Measurements from ENCODE around the gene SPRED3.
"Not testable (repeated sequence)": the region's sequence is repeated elsewhere in the genome, so short reads cannot be mapped to it uniquely, and the experiment has no call there.

SPRED3 gene

DNA sequence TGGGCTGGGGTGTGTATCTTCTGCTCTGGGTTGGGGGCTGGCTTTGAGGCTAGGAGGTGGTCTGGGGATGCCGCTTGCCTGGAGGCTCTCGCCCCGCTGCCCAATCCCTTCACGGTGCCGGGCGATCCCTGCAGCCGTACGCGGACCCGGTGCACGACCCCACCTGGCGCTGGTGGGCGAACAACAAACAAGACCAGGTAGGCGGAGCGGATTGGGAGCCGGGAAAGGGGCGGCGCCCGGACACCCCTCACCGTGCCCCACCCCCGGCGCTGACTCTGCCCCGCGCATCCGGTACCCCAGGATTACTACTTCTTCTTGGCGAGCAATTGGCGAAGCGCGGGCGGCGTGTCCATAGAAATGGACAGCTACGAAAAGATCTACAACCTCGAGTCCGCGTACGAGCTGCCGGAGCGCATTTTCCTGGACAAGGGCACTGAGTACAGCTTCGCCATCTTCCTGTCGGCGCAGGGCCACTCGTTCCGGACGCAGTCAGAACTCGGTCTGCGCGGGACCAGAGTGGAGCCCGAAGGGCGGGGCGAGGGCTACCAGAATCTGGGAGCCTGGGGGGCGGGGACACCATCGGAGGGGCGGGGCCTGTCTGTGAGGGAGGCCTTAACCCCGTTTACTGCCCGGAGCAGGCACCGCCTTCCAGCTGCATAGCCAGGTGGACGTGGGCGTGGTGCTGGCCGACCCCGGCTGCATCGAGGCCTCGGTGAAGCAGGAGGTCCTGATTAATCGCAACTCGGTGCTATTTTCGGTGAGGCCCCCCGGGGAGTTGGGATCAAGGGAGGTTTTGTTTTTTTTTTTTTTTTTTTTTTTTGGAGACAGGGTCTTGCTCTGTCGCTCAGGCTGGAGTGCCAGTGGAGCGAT is 26.2 kb upstream of the SPRED3 start:
- peak; percentile 83 for DNase-seq
- H3K4me3 Mint-ChIP-seq, result peak overlapping the region; percentile 81
- H3K27ac Mint-ChIP-seq, result peak overlapping the region; percentile 69
- peaks cover 17% of the 10 kb centered on the region for H3K4me1 Mint-ChIP-seq (ENCODE audit: low read depth)
- no peaks in the 10 kb centered on the region for H3K9me3 Mint-ChIP-seq
- peaks cover 38% of the 10 kb centered on the region for H3K27me3 Mint-ChIP-seq
- no peaks in the 10 kb centered on the region for H3K36me3 Mint-ChIP-seq (ENCODE audit: low read depth)

- Mint-ChIP-seq H3K27me3 (peaks cover 39% of the 10 kb centered on the region), H3K4me1 (ENCODE audit: low read depth) (peaks cover 17% of the 10 kb centered on the region), H3K4me3 (peak overlapping the region; percentile 81)
- H3K27ac Mint-ChIP-seq; DNase-seq; H3K9me3 Mint-ChIP-seq; H3K36me3 Mint-ChIP-seq (ENCODE audit: low read depth): not testable (repeated sequence)
Measured at GRCh38 chr19:38362946-38363688, 25.4 kb upstream of the SPRED3 start.

DNA sequence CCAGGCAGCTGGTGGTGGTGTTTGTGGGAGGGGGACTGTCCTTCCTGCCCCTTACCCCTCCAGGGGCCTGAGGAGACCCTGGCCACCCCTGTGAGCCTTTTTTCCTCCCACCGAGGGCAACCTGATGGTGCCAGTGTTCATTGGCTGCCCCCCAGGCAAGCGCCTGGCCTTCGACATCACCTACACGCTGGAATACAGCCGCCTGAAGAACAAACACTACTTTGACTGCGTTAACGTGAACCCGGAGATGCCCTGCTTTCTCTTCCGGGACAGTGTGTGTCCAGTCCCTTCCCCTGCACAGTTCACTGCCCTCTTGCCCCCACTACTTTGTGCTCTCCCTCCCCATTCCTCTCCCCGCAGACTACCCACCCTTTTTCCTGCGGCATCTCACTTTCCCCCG is 21.5 kb upstream of the SPRED3 start:
- Mint-ChIP-seq H3K27ac (no peak overlapping the region), H3K36me3 (ENCODE audit: low read depth) (no peaks in the 10 kb centered on the region), H3K9me3 (no peaks in the 10 kb centered on the region), H3K27me3 (peaks cover 12% of the 10 kb centered on the region), H3K4me1 (ENCODE audit: low read depth) (peaks cover 7% of the 10 kb centered on the region), H3K4me3 (no peak overlapping the region)
- no peak for DNase-seq

DNA sequence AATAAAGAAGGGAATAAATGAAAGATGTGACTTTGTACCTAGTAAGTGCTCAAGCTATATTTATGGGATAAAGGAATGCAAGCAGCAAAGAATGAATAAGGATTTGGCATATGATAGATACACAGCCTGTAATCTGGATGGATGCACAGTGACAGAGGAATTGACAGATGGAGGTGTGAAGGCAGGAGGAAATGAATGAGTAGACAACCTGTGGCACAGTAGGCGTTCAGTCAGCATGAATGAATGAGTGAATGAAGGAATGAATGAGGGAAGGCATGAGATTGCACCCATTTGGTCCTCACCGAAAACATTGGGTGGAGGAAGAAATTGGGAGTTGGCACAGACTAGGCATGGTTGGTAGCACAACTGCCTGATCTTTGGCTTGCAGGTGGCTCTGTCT is 18.9 kb upstream of the SPRED3 start:
- peaks cover 4% of the 10 kb centered on the region for H3K4me1 Mint-ChIP-seq (ENCODE audit: low read depth)

DNA sequence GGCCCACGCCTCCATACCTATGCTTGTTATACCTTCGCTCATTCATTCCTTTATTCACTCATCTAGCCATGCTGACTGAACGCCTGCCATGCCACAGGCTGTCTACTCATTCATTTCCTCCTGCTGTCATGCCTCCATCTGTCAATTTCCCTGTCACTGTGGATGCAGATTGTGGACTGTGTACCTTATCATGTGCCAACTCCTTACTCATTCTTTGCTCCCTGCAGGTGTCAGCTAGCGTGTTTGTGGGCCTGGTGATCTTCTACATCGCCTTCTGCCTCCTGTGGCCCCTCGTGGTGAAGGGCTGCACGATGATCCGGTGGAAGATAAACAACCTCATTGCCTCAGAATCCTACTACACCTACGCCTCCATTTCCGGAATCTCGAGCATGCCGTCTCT is 18.2 kb upstream of the SPRED3 start:
- Mint-ChIP-seq H3K4me1 (ENCODE audit: low read depth) (peaks cover 9% of the 10 kb centered on the region), H3K36me3 (ENCODE audit: low read depth) (peaks cover 8% of the 10 kb centered on the region), H3K4me3 (no peak overlapping the region), H3K27me3 (peaks cover 12% of the 10 kb centered on the region), H3K27ac (no peak overlapping the region), H3K9me3 (no peaks in the 10 kb centered on the region)
- DNase-seq, result no peak

More for the DNA sequence above, 18.9 kb upstream of the SPRED3 start:
- Mint-ChIP-seq H3K9me3 (no peaks in the 10 kb centered on the region), H3K27ac (no peak overlapping the region), H3K4me3 (no peak overlapping the region), H3K36me3 (ENCODE audit: low read depth) (peaks cover under 1% of the 10 kb centered on the region), H3K27me3 (peaks cover 12% of the 10 kb centered on the region)
- DNase-seq, result no peak

- peaks cover 10% of the 10 kb centered on the region for H3K27me3 Mint-ChIP-seq
- H3K4me1 Mint-ChIP-seq (ENCODE audit: low read depth), result peaks cover 17% of the 10 kb centered on the region
- DNase-seq, result no peak
- H3K9me3 Mint-ChIP-seq, result no peaks in the 10 kb centered on the region
- no peak overlapping the region for H3K27ac Mint-ChIP-seq
- peaks cover 15% of the 10 kb centered on the region for H3K36me3 Mint-ChIP-seq (ENCODE audit: low read depth)
- H3K4me3 Mint-ChIP-seq, result no peak overlapping the region
Measured at GRCh38 chr19:38371081-38371480, 17.4 kb upstream of the SPRED3 start.

- Mint-ChIP-seq H3K4me3 (peak overlapping the region; percentile 99), H3K36me3 (ENCODE audit: low read depth) (peaks cover 43% of the 10 kb centered on the region), H3K27ac (peak overlapping the region; percentile 93), H3K9me3 (no peaks in the 10 kb centered on the region), H3K27me3 (no peaks in the 10 kb centered on the region), H3K4me1 (ENCODE audit: low read depth) (peaks cover 27% of the 10 kb centered on the region)
- DNase-seq, result no peak
Measured at GRCh38 chr19:38373907-38374331, 14.6 kb upstream of the SPRED3 start.

- H3K27me3 Mint-ChIP-seq, result no peaks in the 10 kb centered on the region
- no peaks in the 10 kb centered on the region for H3K9me3 Mint-ChIP-seq
- H3K4me1 Mint-ChIP-seq (ENCODE audit: low read depth), result peaks cover 28% of the 10 kb centered on the region
- H3K36me3 Mint-ChIP-seq (ENCODE audit: low read depth), result peaks cover 49% of the 10 kb centered on the region
- H3K4me3 Mint-ChIP-seq, result peak within 1 kb of the TSS; percentile 99
- DNase-seq, result peak; percentile 98
- H3K27ac Mint-ChIP-seq, result peak within 1 kb of the TSS; percentile 99
Measured at GRCh38 chr19:38374332-38375097, 14.0 kb upstream of the SPRED3 start, which contains the start of gene PSMD8. TSS of gene PSMD8 (plus strand) at chr19:38374571. CDS start at chr19:38374602, 31 bp downstream.

DNA sequence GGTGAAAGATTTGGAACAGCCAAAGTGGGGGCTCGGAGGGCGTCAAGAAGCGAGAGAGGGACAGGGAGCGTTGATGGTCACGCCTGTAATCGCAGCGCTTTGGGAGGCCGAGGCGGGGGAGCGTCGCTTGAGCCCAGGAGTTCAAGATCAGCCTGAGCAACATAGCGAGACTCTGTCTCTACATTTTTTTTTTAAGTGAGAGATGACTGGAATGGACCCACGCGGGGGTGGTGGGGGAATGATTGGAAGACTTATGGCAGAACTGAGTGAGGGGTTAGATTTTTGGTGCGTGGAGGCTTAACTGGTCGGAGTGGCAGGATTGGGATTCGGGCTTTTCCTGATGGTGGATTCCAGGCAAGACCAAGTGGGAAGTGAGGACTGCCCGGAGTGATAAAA is 13.4 kb upstream of the SPRED3 start:
- H3K9me3 Mint-ChIP-seq, result no peaks in the 10 kb centered on the region
- H3K36me3 Mint-ChIP-seq (ENCODE audit: low read depth), result peaks cover 54% of the 10 kb centered on the region

DNA sequence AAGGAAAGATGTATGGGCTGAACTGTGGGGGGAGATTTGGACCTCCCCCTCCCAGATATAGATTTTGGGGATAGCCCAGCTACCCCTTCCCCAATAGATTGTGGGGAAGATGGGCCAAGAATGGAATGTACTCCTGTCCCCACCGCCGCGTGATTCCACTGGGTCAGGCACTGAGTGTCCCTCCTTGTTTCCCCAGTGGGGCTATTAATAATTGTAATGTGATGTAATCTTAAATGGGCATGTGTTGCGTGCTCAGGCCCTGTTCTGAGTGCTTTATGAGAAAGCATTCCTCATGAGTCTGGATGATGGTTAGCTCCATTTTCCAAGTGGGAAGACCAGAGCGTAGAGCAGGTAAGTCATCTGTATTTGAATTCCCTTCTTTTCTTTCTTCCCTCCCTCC is 12.7 kb upstream of the SPRED3 start:
- no peaks in the 10 kb centered on the region for H3K9me3 Mint-ChIP-seq
- no peak for DNase-seq
- H3K4me1 Mint-ChIP-seq (ENCODE audit: low read depth), result peaks cover 30% of the 10 kb centered on the region
- peaks cover 60% of the 10 kb centered on the region for H3K36me3 Mint-ChIP-seq (ENCODE audit: low read depth)
- peak overlapping the region; percentile 99 for H3K27ac Mint-ChIP-seq
- H3K27me3 Mint-ChIP-seq, result no peaks in the 10 kb centered on the region
- H3K4me3 Mint-ChIP-seq, result peak overlapping the region; percentile 99

More for the DNA sequence above, 13.4 kb upstream of the SPRED3 start:
- DNase-seq, result no peak
- Mint-ChIP-seq H3K4me1 (ENCODE audit: low read depth) (peaks cover 30% of the 10 kb centered on the region), H3K27ac (peak overlapping the region; percentile 99), H3K27me3 (no peaks in the 10 kb centered on the region), H3K4me3 (peak overlapping the region; percentile 99)

- Mint-ChIP-seq H3K27ac (peak overlapping the region; percentile 71), H3K9me3 (no peaks in the 10 kb centered on the region), H3K4me3 (peak overlapping the region; percentile 99), H3K36me3 (ENCODE audit: low read depth) (peaks cover 68% of the 10 kb centered on the region), H3K4me1 (ENCODE audit: low read depth) (peaks cover 30% of the 10 kb centered on the region), H3K27me3 (no peaks in the 10 kb centered on the region)
- no peak for DNase-seq
Measured at GRCh38 chr19:38376576-38376975, 11.9 kb upstream of the SPRED3 start.

GRCh38 chr19:38377052-38377451 is 11.4 kb upstream of the SPRED3 start:
- no peaks in the 10 kb centered on the region for H3K27me3 Mint-ChIP-seq
- peak overlapping the region; percentile 99 for H3K4me3 Mint-ChIP-seq
- H3K9me3 Mint-ChIP-seq, result no peaks in the 10 kb centered on the region
- no peak overlapping the region for H3K27ac Mint-ChIP-seq
- peaks cover 73% of the 10 kb centered on the region for H3K36me3 Mint-ChIP-seq (ENCODE audit: low read depth)
- H3K4me1 Mint-ChIP-seq (ENCODE audit: low read depth), result peaks cover 30% of the 10 kb centered on the region
- no peak for DNase-seq

DNA sequence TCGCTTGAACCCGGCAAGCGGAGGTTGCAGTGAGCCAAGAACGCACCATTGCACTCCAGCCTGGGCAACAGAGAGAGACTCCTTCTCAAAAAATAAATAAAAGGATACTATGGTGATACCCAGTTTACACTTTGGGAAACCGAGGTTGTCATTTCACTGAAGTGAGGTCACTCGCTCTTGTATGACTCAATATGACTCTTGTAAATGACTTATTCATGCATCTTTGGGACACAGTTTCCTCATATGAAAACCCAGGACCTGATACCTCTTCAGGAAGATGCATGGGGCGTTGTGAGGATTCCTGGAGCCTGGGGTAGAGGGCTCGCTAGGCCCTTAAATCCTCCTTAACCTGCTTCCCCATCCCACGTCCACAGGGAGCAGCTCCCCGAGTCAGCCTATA is 9.6 kb upstream of the SPRED3 start:
- Mint-ChIP-seq H3K27me3 (no peaks in the 10 kb centered on the region), H3K36me3 (ENCODE audit: low read depth) (peaks cover 91% of the 10 kb centered on the region), H3K4me1 (ENCODE audit: low read depth) (peaks cover 30% of the 10 kb centered on the region), H3K9me3 (no peaks in the 10 kb centered on the region), H3K27ac (no peak overlapping the region), H3K4me3 (no peak overlapping the region)
- no peak for DNase-seq

GRCh38 chr19:38381138-38381537 is 7.4 kb upstream of the SPRED3 start:
- H3K9me3 Mint-ChIP-seq, result no peaks in the 10 kb centered on the region
- no peak overlapping the region for H3K4me3 Mint-ChIP-seq
- H3K27me3 Mint-ChIP-seq, result peaks cover 3% of the 10 kb centered on the region
- peaks cover 19% of the 10 kb centered on the region for H3K4me1 Mint-ChIP-seq (ENCODE audit: low read depth)
- no peak overlapping the region for H3K27ac Mint-ChIP-seq
- H3K36me3 Mint-ChIP-seq (ENCODE audit: low read depth), result peaks cover 91% of the 10 kb centered on the region
- DNase-seq, result no peak
